NK-92 treated with Interleukin-12 subunit alpha and Interleukin-12 subunit beta, amount 100 ng/mL, for 24 hours (cell line): ENCODE data around the gene DENND1A.

Experiments used
- DNase-seq: peaks from one replicate; lab custom pipeline; 2025; lab: John Stamatoyannopoulos, UW

DENND1A gene

GRCh38 chr9:123686131-123686828, 243.6 kb downstream of the DENND1A start:
- DNase-seq = no peak

GRCh38 chr9:123685489-123686083, 244.3 kb downstream of the DENND1A start:
- DNase-seq = no peak

- no peak for DNase-seq
Observed at GRCh38 chr9:123684393-123685149, 245.4 kb downstream of the DENND1A start.

GRCh38 chr9:123682746-123683145, 247.2 kb downstream of the DENND1A start:
- no peak for DNase-seq

GRCh38 chr9:123680352-123680751, 249.6 kb downstream of the DENND1A start:
- DNase-seq = no peak

GRCh38 chr9:123679330-123679987, 250.5 kb downstream of the DENND1A start:
- DNase-seq = no peak

- DNase-seq = no peak
Observed at GRCh38 chr9:123678878-123679329, 251.0 kb downstream of the DENND1A start.

GRCh38 chr9:123678038-123678877, 251.7 kb downstream of the DENND1A start:
- no peak for DNase-seq

GRCh38 chr9:123676869-123677268, 253.1 kb downstream of the DENND1A start:
- DNase-seq = no peak

- no peak for DNase-seq
Observed at GRCh38 chr9:123669346-123669745, 260.6 kb downstream of the DENND1A start.

GRCh38 chr9:123663529-123663928, 266.4 kb downstream of the DENND1A start:
- DNase-seq = no peak

GRCh38 chr9:123662057-123662776, 267.7 kb downstream of the DENND1A start:
- DNase-seq = no peak

GRCh38 chr9:123660691-123661466, 269.0 kb downstream of the DENND1A start:
- DNase-seq = no peak

- DNase-seq = no peak
Observed at GRCh38 chr9:123659358-123659757, 270.6 kb downstream of the DENND1A start.

GRCh38 chr9:123658792-123659191, 271.1 kb downstream of the DENND1A start:
- DNase-seq = no peak

- DNase-seq = no peak
Observed at GRCh38 chr9:123657941-123658340, 272.0 kb downstream of the DENND1A start.

- no peak for DNase-seq
Observed at GRCh38 chr9:123657099-123657498, 272.8 kb downstream of the DENND1A start.

- DNase-seq = no peak
Observed at GRCh38 chr9:123656565-123656964, 273.4 kb downstream of the DENND1A start.

- DNase-seq = no peak
Observed at GRCh38 chr9:123655681-123656423, 274.1 kb downstream of the DENND1A start.
